AG04450 (cell line): ENCODE results near the gene STK10. TPM values are rescaled to one million over a fixed set of nuclear protein-coding genes. Genes with fewer than 3 reads are reported as not detected.

ENCODE experiments used
- CTCF ChIA-PET: fragments of 300-600, 350-600 bp; formaldehyde crosslinking; extraction: SDS; loops from one replicate; lab custom pipeline; 2022; ENCODE audit warnings: antibody characterized with exemption, inconsistent platforms; lab: Charles Lee
- POLR2A ChIA-PET: fragments of 350-600 bp; formaldehyde crosslinking; extraction: SDS; loops from one replicate; lab custom pipeline; 2021; ENCODE audit warnings: antibody characterized with exemption, inconsistent platforms; lab: Yijun Ruan, JAX
- DNase-seq: peaks from one replicate; pipeline ENCODE4 v3.0.0-alpha.2; 2011; ENCODE audit warnings: low read depth, low spot score
- H3K27ac ChIP-seq: one replicate; pipeline ENCODE4 v1.5.1; 2012; ENCODE audit warnings: low read depth, low read length, control low read depth
- H3K27me3 ChIP-seq: one replicate; pipeline ENCODE4 v1.6.0; 2012; ENCODE audit warnings: low read length; ENCODE audit not compliant: control insufficient read depth, insufficient read depth
- H3K4me3 ChIP-seq: 2 replicates; pipeline ENCODE4 v1.5.1; 2011; ENCODE audit warnings: mild to moderate bottlenecking, low read depth, low read length, control low read depth
- H3K9me3 ChIP-seq: 2 replicates; pipeline ENCODE4 v1.5.1; 2012; ENCODE audit warnings: low read length; ENCODE audit not compliant: control insufficient read depth, insufficient read depth
- polyA plus RNA-seq: library from polyadenylated mRNA; depleted of rRNA; stranded (reverse); fragments of >200 nt; gene quantifications from 2 replicates; pipeline ENCODE4 v1.2.3, GENCODE V29; 2011
- TF ChIP-seq, protein P1 (sequence below): IDR thresholded peaks from 2 replicates; pipeline ENCODE4 v1.5.1; 2011; ENCODE audit warnings: low read depth, low read length, control low read depth, inconsistent platforms

Gene STK10
- polyA plus RNA-seq, 1 experiment: 7.8 TPM

DNA sequence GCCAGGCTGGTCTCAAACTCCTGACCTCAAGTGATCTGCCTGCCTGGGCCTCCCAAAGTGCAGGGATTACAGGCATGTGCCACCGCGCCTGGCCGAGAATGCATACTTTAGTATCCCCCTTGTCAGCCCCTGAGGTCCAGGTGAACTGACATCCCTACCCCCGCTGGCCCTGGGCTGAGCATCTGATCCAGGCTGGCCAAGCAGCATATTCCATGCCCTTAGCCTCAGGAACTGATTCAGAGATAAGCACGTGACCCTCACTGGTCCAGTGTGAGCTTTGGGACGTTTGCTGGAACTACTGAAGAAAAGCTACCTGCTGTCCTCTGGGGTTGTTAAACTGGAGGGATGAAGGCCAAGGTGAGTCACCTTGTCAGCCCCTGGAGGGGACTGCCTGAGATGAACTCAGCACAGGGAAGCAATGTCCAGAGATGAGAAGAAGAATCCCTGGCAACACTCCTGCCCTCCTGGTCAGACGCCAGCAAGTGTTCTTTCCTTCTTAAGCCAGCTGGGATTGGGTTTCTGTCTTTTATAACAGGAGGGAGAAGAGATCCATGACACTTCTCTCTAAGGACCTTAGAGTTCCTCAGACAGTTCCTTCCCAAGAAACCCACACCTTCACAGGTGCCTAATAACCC is 122.5 kb downstream of the STK10 start:
- ChIA-PET CTCF (interaction anchor here (0.6 to 1.2 kb wide), 3 partner anchors 39 to 387 kb away, joined by 3 to 6 read pairs (median 4); no protein-coding TSS in a partner anchor), POLR2A (interaction anchor here (0.7 kb wide), 1 partner anchor 30 kb away, joined by 3 read pairs; no protein-coding TSS in a partner anchor)
- Histone ChIP-seq H3K27me3 (no peaks in the 10 kb centered on the region), H3K4me3 (no peak overlapping the region), H3K27ac (no peak overlapping the region), H3K9me3 (no peaks in the 10 kb centered on the region)
- DNase-seq: no peak
- TF ChIP-seq, protein P1, sequence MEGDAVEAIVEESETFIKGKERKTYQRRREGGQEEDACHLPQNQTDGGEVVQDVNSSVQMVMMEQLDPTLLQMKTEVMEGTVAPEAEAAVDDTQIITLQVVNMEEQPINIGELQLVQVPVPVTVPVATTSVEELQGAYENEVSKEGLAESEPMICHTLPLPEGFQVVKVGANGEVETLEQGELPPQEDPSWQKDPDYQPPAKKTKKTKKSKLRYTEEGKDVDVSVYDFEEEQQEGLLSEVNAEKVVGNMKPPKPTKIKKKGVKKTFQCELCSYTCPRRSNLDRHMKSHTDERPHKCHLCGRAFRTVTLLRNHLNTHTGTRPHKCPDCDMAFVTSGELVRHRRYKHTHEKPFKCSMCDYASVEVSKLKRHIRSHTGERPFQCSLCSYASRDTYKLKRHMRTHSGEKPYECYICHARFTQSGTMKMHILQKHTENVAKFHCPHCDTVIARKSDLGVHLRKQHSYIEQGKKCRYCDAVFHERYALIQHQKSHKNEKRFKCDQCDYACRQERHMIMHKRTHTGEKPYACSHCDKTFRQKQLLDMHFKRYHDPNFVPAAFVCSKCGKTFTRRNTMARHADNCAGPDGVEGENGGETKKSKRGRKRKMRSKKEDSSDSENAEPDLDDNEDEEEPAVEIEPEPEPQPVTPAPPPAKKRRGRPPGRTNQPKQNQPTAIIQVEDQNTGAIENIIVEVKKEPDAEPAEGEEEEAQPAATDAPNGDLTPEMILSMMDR: no peak

DNA sequence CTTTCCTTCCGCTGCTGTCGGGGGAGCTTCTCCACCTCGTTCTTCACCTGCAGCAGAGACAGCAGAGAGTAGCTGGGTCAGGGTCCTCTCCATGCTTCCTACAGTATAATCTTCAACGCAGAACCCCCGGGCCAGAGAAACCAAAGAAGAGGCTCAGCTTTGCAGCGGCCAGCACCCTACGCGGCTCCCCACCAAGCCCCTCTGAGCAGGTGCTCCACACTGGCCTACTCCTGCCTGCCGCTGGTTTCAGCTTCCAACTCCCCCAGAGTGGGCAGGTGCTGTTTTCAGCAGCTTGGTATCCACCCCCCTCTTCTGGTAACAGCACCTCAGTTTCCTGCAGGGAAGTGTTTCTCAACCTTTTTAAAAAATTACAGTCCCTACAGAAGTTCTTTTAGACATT is 123.3 kb downstream of the STK10 start:
- CTCF ChIA-PET: interaction anchor here (0.7 kb wide), 1 partner anchor 203 kb away, joined by 4 read pairs; no protein-coding TSS in a partner anchor
- no peak overlapping the region for H3K4me3 ChIP-seq
- POLR2A ChIA-PET: no interaction called here
- no peak overlapping the region for H3K27ac ChIP-seq
- TF ChIP-seq, protein P1: no peak
- H3K9me3 ChIP-seq: no peaks in the 10 kb centered on the region
- DNase-seq: no peak
- no peaks in the 10 kb centered on the region for H3K27me3 ChIP-seq

DNA sequence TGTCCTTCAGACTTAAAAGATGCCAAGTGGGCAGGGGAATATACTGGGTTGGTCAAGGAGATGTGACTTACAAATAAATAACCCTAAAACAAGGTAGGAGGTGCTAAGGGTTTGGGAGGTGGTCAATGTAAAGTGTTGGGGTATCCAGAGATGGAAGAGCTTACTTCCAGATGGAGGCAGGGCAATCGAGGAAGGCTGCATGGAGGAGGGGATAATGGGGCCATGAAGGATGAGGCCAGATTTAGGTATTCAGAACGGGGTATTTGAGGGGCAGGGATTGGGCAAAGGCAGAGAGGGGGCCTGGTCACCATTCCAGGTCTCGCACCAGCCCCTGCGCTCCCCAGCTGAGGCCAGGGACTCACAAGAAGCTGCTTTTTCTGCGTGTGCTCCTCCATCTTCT is 123.7 kb downstream of the STK10 start:
- Histone ChIP-seq H3K4me3 (no peak overlapping the region), H3K27me3 (no peaks in the 10 kb centered on the region), H3K27ac (no peak overlapping the region), H3K9me3 (no peaks in the 10 kb centered on the region)
- TF ChIP-seq, protein P1: no peak
- no peak for DNase-seq
- ChIA-PET CTCF (interaction anchor here (0.7 kb wide), 1 partner anchor 204 kb away, joined by 4 read pairs; no protein-coding TSS in a partner anchor), POLR2A (no interaction called here)

DNA sequence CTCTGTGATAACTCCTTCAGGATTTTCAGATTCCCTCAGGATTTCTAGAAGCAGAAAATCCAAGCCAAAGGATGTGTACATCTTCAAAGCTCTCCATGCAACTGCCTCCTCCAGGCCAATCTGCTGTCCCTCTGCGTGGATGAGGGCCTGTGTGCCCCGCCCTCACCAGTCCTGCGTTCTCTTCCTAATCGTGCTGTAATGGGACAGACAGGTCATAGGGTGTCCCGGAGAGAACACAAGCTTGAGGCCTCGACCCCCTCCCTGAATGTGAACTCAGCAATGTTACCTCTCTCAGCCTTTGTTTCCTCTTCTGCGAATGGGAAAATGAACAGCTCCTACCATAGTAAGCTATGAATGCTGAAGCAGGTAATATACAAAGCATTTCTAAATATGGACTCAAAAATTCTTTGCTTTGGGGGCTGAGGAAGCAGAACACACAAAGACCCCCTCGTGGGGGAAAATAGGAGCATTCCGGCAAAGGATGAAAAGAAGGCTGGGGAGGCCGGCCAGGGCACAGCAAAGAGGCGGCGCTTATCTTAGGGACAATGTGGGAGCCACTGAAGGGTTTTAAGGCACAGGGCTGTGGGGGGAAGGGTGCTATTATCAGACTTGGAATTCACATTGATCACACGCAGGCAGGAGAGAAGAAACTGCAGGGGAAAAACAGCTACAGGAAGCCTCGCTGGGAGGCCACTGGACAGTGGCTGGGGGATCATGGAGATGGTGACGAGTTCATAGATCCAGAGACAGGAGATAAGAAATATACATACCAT is 124.4 kb downstream of the STK10 start:
- CTCF ChIA-PET: interaction anchor here (1.1 kb wide), 1 partner anchor 152 kb away, joined by 4 read pairs; no protein-coding TSS in a partner anchor
- H3K4me3 ChIP-seq: no peak overlapping the region
- no peak overlapping the region for H3K27ac ChIP-seq
- POLR2A ChIA-PET: no interaction called here
- DNase-seq: no peak
- TF ChIP-seq, protein P1: no peak
- H3K27me3 ChIP-seq: no peaks in the 10 kb centered on the region
- H3K9me3 ChIP-seq: no peaks in the 10 kb centered on the region
